HG03280 (cell line): ENCODE results near the gene GNB1.

Experiments used
- ATAC-seq: cut with Tn5 transposase; IDR thresholded peaks from one replicate; pipeline ENCODE4 v1.9.1; 2021; ENCODE audit warnings: mild to moderate bottlenecking, moderate library complexity; ENCODE audit not compliant: unreplicated experiment

Gene GNB1

DNA sequence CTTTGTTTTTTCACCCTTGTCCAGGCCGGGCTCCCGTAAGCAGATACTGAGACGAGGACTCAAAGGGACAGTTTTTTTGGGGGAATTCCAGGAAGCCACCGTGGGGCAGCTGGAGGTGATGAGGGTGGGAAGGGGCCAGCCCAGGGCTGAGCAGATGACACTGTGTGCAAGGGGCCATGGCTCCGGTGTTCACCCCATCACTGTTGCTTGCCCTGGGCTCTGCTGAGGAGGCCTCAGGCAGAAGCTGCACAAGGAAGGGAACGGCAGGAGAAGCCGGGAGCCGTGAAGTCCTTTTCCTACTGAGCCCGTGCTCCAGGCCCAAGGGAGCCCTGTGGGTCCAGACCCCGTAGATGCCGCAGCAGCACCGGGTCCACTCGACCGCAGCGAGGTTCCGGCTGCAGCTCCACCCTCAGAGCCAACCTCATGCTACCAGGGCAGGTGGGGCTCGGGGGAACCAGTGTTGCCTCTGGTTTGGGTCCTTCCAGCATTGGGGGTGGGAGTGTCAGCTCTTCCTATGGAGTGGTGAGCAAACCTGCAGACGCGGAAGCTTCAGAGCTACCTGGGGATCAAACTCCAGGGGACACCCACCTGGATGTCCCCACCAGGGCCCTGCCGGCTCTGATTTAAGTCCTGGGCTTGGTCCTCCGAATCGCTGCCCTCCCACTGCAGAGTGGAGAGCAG is 19.9 kb upstream of the GNB1 start:
- ATAC-seq = no peak

DNA sequence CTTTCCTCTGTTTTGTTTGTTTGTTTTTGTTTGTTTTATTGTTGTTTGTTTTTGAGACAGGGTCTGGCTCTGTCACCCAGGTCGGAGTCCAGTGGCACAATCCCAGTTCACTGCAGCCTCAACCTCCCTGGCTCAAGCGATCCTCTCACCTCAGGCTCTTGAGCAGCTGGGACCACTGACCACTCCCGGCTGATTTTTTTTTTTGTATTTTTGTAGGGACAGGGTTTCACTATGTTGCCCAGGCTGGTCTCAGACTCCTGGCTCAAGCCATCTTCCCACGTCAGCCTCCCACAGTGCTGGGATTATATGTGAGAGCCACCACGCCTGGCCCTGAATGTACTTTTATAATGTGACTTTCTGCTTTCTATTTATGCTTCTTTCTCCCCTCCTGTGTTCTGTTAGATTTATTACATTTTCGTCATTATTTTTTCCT is 19.2 kb upstream of the GNB1 start:
- ATAC-seq = no peak

GRCh38 chr1:1908506-1908791 is 17.6 kb upstream of the GNB1 start:
- peak; percentile 16 for ATAC-seq

DNA sequence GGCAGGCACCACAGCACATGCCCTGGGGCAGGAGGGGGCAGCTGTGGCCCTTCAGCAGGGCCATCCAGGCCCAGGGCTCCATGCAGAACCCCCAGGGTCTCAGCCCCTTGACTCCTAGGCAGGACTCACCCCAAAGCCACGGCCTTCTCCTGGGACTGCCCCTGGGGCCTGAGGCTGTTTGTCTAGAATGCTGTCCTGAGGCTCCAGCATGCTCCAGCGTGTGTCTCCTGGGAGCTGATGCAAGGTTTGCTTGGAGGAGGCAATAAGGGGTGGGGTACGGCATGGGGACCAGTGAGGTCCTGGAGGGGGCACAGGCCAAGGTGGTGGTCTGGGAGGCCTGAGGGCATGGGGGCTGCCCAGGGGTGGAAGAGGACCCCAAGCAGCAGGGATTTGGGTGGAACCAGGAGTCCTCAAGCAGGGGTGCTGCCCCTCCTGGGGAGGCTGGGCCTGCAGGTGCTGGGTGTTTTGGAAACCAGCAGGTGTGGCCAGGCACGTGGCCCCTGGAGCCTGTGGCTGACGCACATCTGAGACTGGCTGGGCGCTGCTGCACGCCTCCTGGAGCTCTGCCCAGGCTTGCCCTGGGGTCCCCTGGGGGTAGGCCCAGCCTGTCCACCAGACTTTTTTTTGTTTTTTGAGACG is 16.3 kb upstream of the GNB1 start:
- ATAC-seq = no peak

- peak; percentile 30 for ATAC-seq
Observed at GRCh38 chr1:1906185-1907097, 15.6 kb upstream of the GNB1 start.

GRCh38 chr1:1903224-1903623 is 12.3 kb upstream of the GNB1 start:
- no peak for ATAC-seq

GRCh38 chr1:1901641-1902294 is 10.9 kb upstream of the GNB1 start:
- no peak for ATAC-seq

DNA sequence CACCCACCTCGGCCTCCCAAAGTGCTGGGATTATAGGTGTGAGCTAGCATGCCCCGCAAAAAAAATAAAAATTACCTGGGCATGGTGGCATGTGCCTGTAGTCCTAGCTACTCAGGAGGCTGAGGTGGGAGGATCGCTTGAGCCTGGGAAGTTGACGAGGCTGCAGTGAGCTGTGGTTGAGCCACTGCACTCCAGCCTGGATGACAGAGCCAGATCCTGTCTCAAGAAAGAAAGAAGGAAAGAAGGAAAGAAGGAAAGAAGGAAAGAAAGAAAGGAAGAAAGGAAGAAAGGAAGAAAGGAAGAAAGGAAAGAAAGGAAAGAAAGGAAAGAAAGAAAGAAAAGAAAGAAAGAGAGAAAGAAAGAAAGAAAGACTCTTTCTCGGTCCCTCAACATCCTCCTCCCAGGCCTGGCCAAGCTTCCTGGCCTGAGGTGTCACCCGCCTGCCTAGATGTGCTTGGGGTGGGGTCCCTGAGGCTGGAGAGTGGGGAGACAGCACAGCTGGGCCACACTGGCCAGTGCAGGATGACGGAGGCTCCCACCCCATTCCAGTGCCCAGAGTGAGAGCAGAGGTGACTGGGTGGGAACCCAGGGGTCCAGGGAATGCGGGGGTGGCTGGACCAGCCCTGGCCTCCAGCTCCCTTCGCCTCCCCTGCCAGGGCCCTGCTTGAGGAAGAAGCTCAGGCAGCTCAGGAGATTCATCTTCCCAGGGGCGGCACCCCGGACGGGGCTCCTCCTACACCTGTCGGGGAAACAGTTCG is 10.2 kb upstream of the GNB1 start:
- ATAC-seq = no peak

- ATAC-seq = no peak
Observed at GRCh38 chr1:1899967-1900327, 9.1 kb upstream of the GNB1 start.

- no peak for ATAC-seq
Observed at GRCh38 chr1:1899266-1899966, 8.5 kb upstream of the GNB1 start.

GRCh38 chr1:1898246-1898933 is 7.5 kb upstream of the GNB1 start:
- no peak for ATAC-seq

GRCh38 chr1:1895456-1896336 is 4.8 kb upstream of the GNB1 start:
- no peak for ATAC-seq

- ATAC-seq = no peak
Observed at GRCh38 chr1:1895060-1895418, 4.2 kb upstream of the GNB1 start.

DNA sequence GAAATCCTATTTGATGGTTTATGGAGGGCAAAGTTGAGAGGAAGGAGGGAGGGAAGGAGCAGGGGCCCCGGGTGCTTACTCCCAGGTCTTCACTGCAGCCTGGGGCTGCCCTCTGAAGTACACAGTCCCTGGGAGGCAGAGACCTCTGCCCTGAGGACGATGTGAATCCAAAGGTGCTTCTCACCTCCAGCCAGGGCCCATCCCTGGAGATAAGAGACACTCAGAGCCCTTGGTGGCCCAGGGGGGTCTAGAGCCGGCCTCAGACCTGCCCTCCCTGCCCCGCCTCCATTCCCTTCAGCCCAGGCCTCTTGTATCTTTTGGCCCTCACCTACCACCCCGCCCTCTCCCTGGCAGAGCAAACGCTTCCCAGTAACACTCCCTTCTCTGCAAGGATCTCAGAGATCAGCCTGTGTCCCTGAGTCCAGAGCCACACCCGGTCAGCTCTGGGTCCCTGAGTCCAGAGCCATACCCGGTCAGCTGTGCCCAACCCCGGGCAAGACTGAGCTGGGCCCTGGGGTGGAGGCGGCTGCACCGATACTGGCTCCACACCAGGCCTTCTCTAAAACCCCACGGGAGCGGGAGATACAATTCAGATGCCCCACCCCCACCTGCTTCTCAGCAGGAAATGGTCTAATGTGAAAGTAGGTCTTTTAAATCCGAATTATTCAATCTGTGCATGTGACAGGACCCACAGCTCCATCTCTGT is 3.6 kb upstream of the GNB1 start:
- no peak for ATAC-seq

DNA sequence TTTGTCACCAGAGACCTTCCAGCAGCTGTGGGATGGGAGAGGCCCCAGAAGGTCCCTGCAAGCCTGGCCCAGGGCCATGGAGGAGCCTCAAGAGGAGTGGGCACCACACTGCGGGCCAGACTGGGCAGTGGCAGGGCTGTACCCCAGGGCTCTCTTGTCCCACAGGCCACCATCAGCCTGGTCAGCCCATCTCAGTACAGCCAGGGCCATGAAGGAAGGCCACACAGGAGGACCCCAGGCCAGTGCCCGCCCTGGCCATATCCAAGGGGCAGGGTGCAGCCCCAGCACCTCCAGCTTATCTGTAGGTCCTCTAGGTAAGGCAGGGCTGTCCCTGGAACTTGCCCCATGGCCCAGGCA is 3.1 kb upstream of the GNB1 start:
- ATAC-seq = no peak

DNA sequence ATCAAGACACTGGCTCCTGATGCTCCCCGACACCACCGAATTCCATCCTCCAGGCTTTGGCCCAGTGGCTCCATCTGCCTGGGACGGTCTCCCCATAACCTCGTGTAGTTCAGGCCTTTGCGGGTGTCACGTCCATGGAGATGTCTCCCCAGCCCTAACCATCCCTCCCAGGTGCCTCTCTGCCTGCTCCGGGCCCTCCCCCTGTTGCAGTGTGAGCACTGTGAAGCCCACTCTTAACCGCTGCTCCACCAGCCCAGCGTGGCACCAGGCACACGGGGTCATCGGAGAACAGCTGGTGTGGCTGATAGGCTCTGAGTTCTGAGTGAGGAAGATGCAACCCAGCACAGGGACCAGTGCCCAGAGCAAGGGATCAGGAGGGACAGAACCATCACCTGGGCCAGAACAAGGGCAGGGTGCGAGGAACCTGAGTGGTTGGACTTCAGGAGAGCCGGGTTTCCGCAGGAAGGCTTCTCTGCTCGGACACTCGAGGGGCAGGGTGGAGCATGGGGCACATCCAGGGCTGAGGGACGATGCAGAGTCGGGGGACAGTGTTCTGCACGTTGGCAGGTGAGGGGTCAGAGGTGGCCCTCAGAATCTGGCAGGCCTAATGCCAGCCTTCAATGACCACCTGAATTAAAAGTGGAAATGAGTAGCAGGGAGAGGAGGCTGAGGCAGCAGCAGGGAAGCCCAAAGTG is 2.6 kb upstream of the GNB1 start:
- no peak for ATAC-seq

DNA sequence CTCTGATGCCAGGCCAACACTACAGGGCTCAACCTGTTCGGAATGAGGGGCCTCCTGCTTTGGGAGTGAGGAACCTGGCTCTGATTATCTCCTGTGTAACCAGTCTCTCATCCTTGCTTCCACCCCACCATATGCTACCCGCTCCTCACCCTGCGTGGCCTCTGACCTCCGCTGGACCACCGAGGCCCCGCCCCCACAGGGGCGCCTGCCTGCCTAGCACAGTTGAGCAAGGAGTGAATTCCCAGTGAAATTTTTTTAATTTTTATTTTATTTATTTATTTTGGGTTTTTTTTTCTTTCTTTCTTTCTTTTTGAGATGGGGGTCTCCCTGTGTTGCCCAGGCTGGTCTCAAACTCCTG is 1.9 kb upstream of the GNB1 start:
- no peak for ATAC-seq
